Spleen (tissue), 7 donors: ENCODE data around the gene PLOD1.

Source experiments
- CTCF ChIP-seq, 11 experiments: fragments of 200-600 bp in 7 of 11; fragments of 450-650 bp in 4 of 11; sonication (generic) in 4 of 11; IDR thresholded peaks in 8 of 11; conservative IDR thresholded peaks in 3 of 11; 1 replicate in 7 of 11; 2 replicates in 4 of 11; pipeline versions ENCODE4 v1.4.0 to v1.8.0; 2016 to 2021; ENCODE audit warnings: antibody characterized with exemption in 11 of 11, inconsistent platforms in 4 of 11, mild to moderate bottlenecking in 1 of 11
- POLR2A ChIP-seq, 3 donors: fragments of 450-650 bp; IDR thresholded peaks; one replicate each; pipeline ENCODE4 v1.5.1; 2017; ENCODE audit warnings: antibody characterized with exemption in 3 of 3, mild to moderate bottlenecking in 1 of 3
- donor health status: DM: no; HTN: no; CAD: no; lungs with moderate emphysema.
- donor health status: DM: no; HTN: no; CAD: no.
- donor health status: DM: no; HTN: no; CAD: no.

GRCh38 chr1:11886986-11887665 is 47.4 kb upstream of the PLOD1 start:
- TF ChIP-seq CTCF (IDR thresholded peaks at IDR 0.05 in 8 of 11, conservative IDR thresholded peaks at IDR 0.05 in 3 of 11) (no peak), POLR2A (IDR thresholded peaks at IDR 0.05) (no peak)
